HEK293 (cell line): ENCODE measurements around the gene VIPR2.

Experiments
- CTCF ChIA-PET: fragments of 350-600 bp; formaldehyde crosslinking; extraction: SDS; loops from one replicate; lab custom pipeline; 2021; ENCODE audit warnings: antibody characterized with exemption; lab: Yijun Ruan, JAX
- POLR2A ChIA-PET: fragments of 300-600 bp; formaldehyde crosslinking; extraction: SDS; loops from one replicate; lab custom pipeline; 2020; ENCODE audit warnings: antibody characterized with exemption, inconsistent platforms; lab: Yijun Ruan, JAX
- H3K27ac ChIP-seq: fragments of 200-500 bp; sonication (Bioruptor generic); 2 replicates; pipeline ENCODE4 v1.5.1; 2014; ENCODE audit warnings: low read depth, low read length, control low read depth, inconsistent platforms; ENCODE audit errors: extremely low read depth
- H3K36me3 ChIP-seq, 2 experiments: fragments of 200-500 bp in 1 of 2; sonication (Bioruptor generic) in 1 of 2; 1 replicate in 1 of 2; 2 replicates in 1 of 2; pipeline ENCODE4 v1.5.1; 2014 to 2017; ENCODE audit warnings: inconsistent platforms in 2 of 2, low read length in 2 of 2; ENCODE audit not compliant: control insufficient read depth in 2 of 2, insufficient read depth in 1 of 2
- H3K4me1 ChIP-seq: fragments of 200-500 bp; sonication (Bioruptor generic); 2 replicates; pipeline ENCODE4 v1.5.1; 2014; ENCODE audit warnings: mild to moderate bottlenecking, low read length, inconsistent platforms; ENCODE audit not compliant: control insufficient read depth, insufficient read depth
- H3K4me3 ChIP-seq: 2 replicates; pipeline ENCODE4 v1.5.1; 2011; ENCODE audit warnings: low read depth, mild to moderate bottlenecking, control low read depth, low read length, moderate library complexity
- H3K9me3 ChIP-seq: fragments of 200-500 bp; sonication (Bioruptor generic); 2 replicates; pipeline ENCODE4 v1.5.1; 2014; ENCODE audit warnings: low read depth, low read length, inconsistent platforms; ENCODE audit not compliant: control insufficient read depth, insufficient read depth
- BCL6B ChIP-seq: fragments of 450-650 bp; formaldehyde crosslinking; IDR thresholded peaks from 2 replicates; pipeline ENCODE4 v1.5.1; 2017; ENCODE audit warnings: missing biosample characterization, missing genetic modification characterization
- GLI4 ChIP-seq: fragments of 450-650 bp; formaldehyde crosslinking; IDR thresholded peaks from 2 replicates; pipeline ENCODE4 v1.5.1; 2016; ENCODE audit warnings: missing biosample characterization, missing genetic modification characterization
- SALL2 ChIP-seq: fragments of 450-650 bp; formaldehyde crosslinking; IDR thresholded peaks from 2 replicates; pipeline ENCODE4 v1.5.0; 2017; ENCODE audit warnings: missing biosample characterization, mild to moderate bottlenecking, missing genetic modification characterization, borderline replicate concordance
- ZBTB44 ChIP-seq: fragments of 450-650 bp; IDR thresholded peaks from 2 replicates; pipeline ENCODE4 v1.5.1; 2018; ENCODE audit warnings: missing biosample characterization, mild to moderate bottlenecking, missing genetic modification characterization
- ZBTB6 ChIP-seq: fragments of 450-650 bp; formaldehyde crosslinking; IDR thresholded peaks from 2 replicates; pipeline ENCODE4 v1.5.1; 2017; ENCODE audit warnings: missing biosample characterization, missing genetic modification characterization
- ZNF133 ChIP-seq: fragments of 450-650 bp; formaldehyde crosslinking; IDR thresholded peaks from 2 replicates; pipeline ENCODE4 v1.5.1; 2016; ENCODE audit warnings: missing biosample characterization, missing genetic modification characterization
- ZNF169 ChIP-seq: fragments of 450-650 bp; formaldehyde crosslinking; IDR thresholded peaks from 2 replicates; pipeline ENCODE4 v1.5.1; 2016; ENCODE audit warnings: missing biosample characterization, missing genetic modification characterization
- ZNF184 ChIP-seq: fragments of 450-650 bp; IDR thresholded peaks from 2 replicates; pipeline ENCODE4 v1.5.1; 2018; ENCODE audit warnings: missing biosample characterization, mild to moderate bottlenecking, missing genetic modification characterization
- ZNF292 ChIP-seq: fragments of 450-650 bp; formaldehyde crosslinking; IDR thresholded peaks from 2 replicates; pipeline ENCODE4 v1.5.1; 2016; ENCODE audit warnings: low read depth, missing biosample characterization, missing genetic modification characterization, borderline replicate concordance
- ZNF416 ChIP-seq: fragments of 450-650 bp; formaldehyde crosslinking; IDR thresholded peaks from 2 replicates; pipeline ENCODE4 v1.5.1; 2016; ENCODE audit warnings: missing biosample characterization, missing genetic modification characterization
- ZNF843 ChIP-seq: fragments of 450-650 bp; formaldehyde crosslinking; IDR thresholded peaks from 2 replicates; pipeline ENCODE4 v1.5.1; 2016; ENCODE audit warnings: missing biosample characterization, missing genetic modification characterization
- ZSCAN30 ChIP-seq: fragments of 450-650 bp; IDR thresholded peaks from 2 replicates; pipeline ENCODE4 v1.5.1; 2018; ENCODE audit warnings: missing biosample characterization, mild to moderate bottlenecking, missing genetic modification characterization, moderate library complexity
- TF ChIP-seq, protein P1 (sequence below): fragments of 450-650 bp; formaldehyde crosslinking; IDR thresholded peaks from 2 replicates; pipeline ENCODE4 v1.5.1; 2016; ENCODE audit warnings: missing biosample characterization, missing genetic modification characterization, borderline replicate concordance

VIPR2 gene

GRCh38 chr7:159115601-159116501 lies 28.8 kb downstream of the VIPR2 start:
- no peaks in the 10 kb centered on the region for H3K36me3 ChIP-seq
- POLR2A ChIA-PET = no interaction called here
- H3K9me3 ChIP-seq = no peaks in the 10 kb centered on the region
- H3K27ac ChIP-seq = no peak overlapping the region
- CTCF ChIA-PET = interaction anchor here (0.6 kb wide), 1 partner anchor 72 kb away, joined by 3 read pairs; no protein-coding TSS in a partner anchor
- no peak for TF ChIP-seq ZNF133 (tag by site-specific recombination)
- no peak for TF ChIP-seq ZNF292 (tag by site-specific recombination)
- no peak for TF ChIP-seq GLI4 (tag by site-specific recombination)
- TF ChIP-seq SALL2 (tag by site-specific recombination) = no peak
- TF ChIP-seq ZNF184 = no peak
- TF ChIP-seq ZNF416 (tag by site-specific recombination) = no peak
- TF ChIP-seq ZNF169 = no peak
- TF ChIP-seq ZNF843 = no peak
- TF ChIP-seq BCL6B (tag by site-specific recombination) = no peak
- TF ChIP-seq, protein P1, sequence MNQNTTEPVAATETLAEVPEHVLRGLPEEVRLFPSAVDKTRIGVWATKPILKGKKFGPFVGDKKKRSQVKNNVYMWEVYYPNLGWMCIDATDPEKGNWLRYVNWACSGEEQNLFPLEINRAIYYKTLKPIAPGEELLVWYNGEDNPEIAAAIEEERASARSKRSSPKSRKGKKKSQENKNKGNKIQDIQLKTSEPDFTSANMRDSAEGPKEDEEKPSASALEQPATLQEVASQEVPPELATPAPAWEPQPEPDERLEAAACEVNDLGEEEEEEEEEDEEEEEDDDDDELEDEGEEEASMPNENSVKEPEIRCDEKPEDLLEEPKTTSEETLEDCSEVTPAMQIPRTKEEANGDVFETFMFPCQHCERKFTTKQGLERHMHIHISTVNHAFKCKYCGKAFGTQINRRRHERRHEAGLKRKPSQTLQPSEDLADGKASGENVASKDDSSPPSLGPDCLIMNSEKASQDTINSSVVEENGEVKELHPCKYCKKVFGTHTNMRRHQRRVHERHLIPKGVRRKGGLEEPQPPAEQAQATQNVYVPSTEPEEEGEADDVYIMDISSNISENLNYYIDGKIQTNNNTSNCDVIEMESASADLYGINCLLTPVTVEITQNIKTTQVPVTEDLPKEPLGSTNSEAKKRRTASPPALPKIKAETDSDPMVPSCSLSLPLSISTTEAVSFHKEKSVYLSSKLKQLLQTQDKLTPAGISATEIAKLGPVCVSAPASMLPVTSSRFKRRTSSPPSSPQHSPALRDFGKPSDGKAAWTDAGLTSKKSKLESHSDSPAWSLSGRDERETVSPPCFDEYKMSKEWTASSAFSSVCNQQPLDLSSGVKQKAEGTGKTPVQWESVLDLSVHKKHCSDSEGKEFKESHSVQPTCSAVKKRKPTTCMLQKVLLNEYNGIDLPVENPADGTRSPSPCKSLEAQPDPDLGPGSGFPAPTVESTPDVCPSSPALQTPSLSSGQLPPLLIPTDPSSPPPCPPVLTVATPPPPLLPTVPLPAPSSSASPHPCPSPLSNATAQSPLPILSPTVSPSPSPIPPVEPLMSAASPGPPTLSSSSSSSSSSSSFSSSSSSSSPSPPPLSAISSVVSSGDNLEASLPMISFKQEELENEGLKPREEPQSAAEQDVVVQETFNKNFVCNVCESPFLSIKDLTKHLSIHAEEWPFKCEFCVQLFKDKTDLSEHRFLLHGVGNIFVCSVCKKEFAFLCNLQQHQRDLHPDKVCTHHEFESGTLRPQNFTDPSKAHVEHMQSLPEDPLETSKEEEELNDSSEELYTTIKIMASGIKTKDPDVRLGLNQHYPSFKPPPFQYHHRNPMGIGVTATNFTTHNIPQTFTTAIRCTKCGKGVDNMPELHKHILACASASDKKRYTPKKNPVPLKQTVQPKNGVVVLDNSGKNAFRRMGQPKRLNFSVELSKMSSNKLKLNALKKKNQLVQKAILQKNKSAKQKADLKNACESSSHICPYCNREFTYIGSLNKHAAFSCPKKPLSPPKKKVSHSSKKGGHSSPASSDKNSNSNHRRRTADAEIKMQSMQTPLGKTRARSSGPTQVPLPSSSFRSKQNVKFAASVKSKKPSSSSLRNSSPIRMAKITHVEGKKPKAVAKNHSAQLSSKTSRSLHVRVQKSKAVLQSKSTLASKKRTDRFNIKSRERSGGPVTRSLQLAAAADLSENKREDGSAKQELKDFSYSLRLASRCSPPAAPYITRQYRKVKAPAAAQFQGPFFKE (tag by site-specific recombination) = no peak
- no peak for TF ChIP-seq ZSCAN30 (tag by site-specific recombination)
- no peaks in the 10 kb centered on the region for H3K4me1 ChIP-seq
- no peak overlapping the region for H3K4me3 ChIP-seq

- Histone ChIP-seq H3K4me1 (no peaks in the 10 kb centered on the region), H3K9me3 (no peaks in the 10 kb centered on the region), H3K4me3 (no peak overlapping the region), H3K36me3 (no peaks in the 10 kb centered on the region), H3K27ac (no peak overlapping the region)
- TF ChIP-seq ZBTB44 (tag by site-specific recombination) (peak; percentile 93), ZBTB6 (tag by site-specific recombination) (no peak)
- ChIA-PET POLR2A (no interaction called here), CTCF (no interaction called here)
Measured at GRCh38 chr7:159114981-159115380, 29.7 kb downstream of the VIPR2 start.
